DND-41 (cell line): ENCODE results near the gene ADCY4.

ENCODE experiments used
- ATAC-seq: fragments of 200-7000 bp; cut with Tn5 transposase; 3 replicates; pipeline ENCODE4 v1.9.1; 2021; ENCODE audit warnings: low read depth; ENCODE audit not compliant: insufficient read depth
- DNase-seq: peaks from one replicate; pipeline ENCODE4 v3.0.0-alpha.2; 2020
- H2AFZ ChIP-seq: 2 replicates; pipeline ENCODE4 v1.6.0; 2012; ENCODE audit warnings: low read depth, low read length
- H3K27ac ChIP-seq: 2 replicates; pipeline ENCODE4 v1.5.1; 2012; ENCODE audit warnings: low read length, inconsistent platforms
- H3K27me3 ChIP-seq: fragments of 200-600 bp; sonication (generic); 2 replicates; pipeline ENCODE4 v1.6.0; 2012; ENCODE audit warnings: low read length, mild to moderate bottlenecking, inconsistent platforms; ENCODE audit not compliant: insufficient read depth, poor library complexity
- H3K36me3 ChIP-seq: 2 replicates; pipeline ENCODE4 v1.5.1; 2012; ENCODE audit warnings: low read length, inconsistent platforms; ENCODE audit not compliant: insufficient read depth
- H3K4me1 ChIP-seq: 2 replicates; pipeline ENCODE4 v1.5.1; 2012; ENCODE audit warnings: mild to moderate bottlenecking, low read length; ENCODE audit not compliant: insufficient read depth
- H3K4me2 ChIP-seq: 2 replicates; pipeline ENCODE4 v1.6.0; 2012; ENCODE audit warnings: mild to moderate bottlenecking, moderate library complexity, low read length, inconsistent platforms; ENCODE audit not compliant: insufficient read depth
- H3K4me3 ChIP-seq, 2 experiments: fragments of 200-600 bp in 1 of 2; shearing (Covaris generic) in 1 of 2; 2 replicates each; pipeline ENCODE4 v1.5.1; 2012 to 2016; ENCODE audit warnings: inconsistent platforms in 2 of 2, low read length in 2 of 2, mild to moderate bottlenecking in 2 of 2, low read depth in 1 of 2, moderate library complexity in 1 of 2
- H3K79me2 ChIP-seq: 2 replicates; pipeline ENCODE4 v1.6.0; 2012; ENCODE audit warnings: low read length, inconsistent platforms; ENCODE audit not compliant: insufficient read depth
- H3K9ac ChIP-seq: 2 replicates; pipeline ENCODE4 v1.6.0; 2012; ENCODE audit warnings: low read depth, mild to moderate bottlenecking, inconsistent platforms, low read length, moderate library complexity
- H3K9me3 ChIP-seq: 2 replicates; pipeline ENCODE4 v1.5.1; 2012; ENCODE audit warnings: low read length, moderate library complexity, mild to moderate bottlenecking, inconsistent platforms; ENCODE audit not compliant: insufficient read depth, severe bottlenecking
- H4K20me1 ChIP-seq: 2 replicates; pipeline ENCODE4 v1.6.0; 2012; ENCODE audit warnings: low read length; ENCODE audit not compliant: insufficient read depth
- EZH2 ChIP-seq: IDR thresholded peaks from 3 replicates; pipeline ENCODE4 v1.6.1; 2012; ENCODE audit warnings: borderline replicate concordance, low read depth, mild to moderate bottlenecking, moderate library complexity, low read length, inconsistent platforms; ENCODE audit not compliant: severe bottlenecking
- TF ChIP-seq, protein P1 (sequence below): IDR thresholded peaks from 2 replicates; pipeline ENCODE4 v1.5.1; 2012; ENCODE audit warnings: borderline replicate concordance, low read length, moderate library complexity, mild to moderate bottlenecking; ENCODE audit not compliant: poor library complexity, severe bottlenecking; ENCODE audit errors: extremely low read depth

ADCY4 gene

DNA sequence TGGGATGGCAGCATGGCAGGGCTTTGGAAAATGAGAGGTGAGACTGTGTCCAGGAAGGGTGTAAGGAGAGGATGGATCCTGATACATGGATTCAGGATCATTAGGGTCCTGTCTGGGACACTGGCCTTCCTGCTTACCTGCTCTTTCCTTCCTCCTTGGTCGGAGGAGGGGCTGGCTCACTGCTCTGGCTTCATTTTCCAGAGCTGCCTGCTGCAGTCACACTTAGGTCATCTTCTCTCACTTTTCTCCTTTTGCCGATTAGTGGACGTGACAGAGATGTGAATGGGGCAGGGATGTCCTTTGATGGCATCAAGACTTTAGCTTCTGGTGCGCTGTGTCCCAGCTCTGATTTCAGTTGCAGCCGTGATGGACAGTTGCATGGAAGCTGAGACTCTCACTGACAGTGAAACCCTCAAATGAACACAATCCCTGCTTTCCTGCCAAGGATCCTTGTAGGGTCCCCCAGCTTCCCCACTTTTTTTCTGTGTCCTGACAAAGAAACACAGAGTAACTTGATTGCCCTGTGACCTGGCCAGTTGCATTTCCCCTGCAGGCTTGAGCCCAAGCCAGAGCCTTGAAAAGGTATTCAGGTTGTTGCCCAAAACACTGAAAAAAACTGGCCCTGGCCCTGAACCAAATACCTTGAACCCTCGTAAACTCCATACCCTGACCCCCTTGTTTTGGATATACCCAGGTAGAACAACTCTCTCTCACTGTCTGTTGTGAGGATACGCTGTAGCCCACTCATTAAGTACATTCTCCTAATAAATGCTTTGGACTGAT, 26.3 kb downstream of the ADCY4 start:
- 0 out of 2 replicates have a peak, but pooled peaks cover 5% of the 10 kb centered on the region for H4K20me1 ChIP-seq
- H3K9ac ChIP-seq = no peak overlapping the region
- H3K36me3 ChIP-seq = peaks cover 65% of the 10 kb centered on the region
- no peaks in the 10 kb centered on the region for H3K27me3 ChIP-seq
- TF ChIP-seq EZH2 = no peak
- TF ChIP-seq, protein P1, sequence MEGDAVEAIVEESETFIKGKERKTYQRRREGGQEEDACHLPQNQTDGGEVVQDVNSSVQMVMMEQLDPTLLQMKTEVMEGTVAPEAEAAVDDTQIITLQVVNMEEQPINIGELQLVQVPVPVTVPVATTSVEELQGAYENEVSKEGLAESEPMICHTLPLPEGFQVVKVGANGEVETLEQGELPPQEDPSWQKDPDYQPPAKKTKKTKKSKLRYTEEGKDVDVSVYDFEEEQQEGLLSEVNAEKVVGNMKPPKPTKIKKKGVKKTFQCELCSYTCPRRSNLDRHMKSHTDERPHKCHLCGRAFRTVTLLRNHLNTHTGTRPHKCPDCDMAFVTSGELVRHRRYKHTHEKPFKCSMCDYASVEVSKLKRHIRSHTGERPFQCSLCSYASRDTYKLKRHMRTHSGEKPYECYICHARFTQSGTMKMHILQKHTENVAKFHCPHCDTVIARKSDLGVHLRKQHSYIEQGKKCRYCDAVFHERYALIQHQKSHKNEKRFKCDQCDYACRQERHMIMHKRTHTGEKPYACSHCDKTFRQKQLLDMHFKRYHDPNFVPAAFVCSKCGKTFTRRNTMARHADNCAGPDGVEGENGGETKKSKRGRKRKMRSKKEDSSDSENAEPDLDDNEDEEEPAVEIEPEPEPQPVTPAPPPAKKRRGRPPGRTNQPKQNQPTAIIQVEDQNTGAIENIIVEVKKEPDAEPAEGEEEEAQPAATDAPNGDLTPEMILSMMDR = no peak
- no peak overlapping the region for H2AFZ ChIP-seq
- H3K79me2 ChIP-seq = no peaks in the 10 kb centered on the region
- H3K9me3 ChIP-seq = no peaks in the 10 kb centered on the region
- H3K27ac ChIP-seq = no peak overlapping the region
- no peaks in the 10 kb centered on the region for H3K4me1 ChIP-seq
- no peak overlapping the region for H3K4me3 ChIP-seq
- DNase-seq (no peak), ATAC-seq (no peak)
- H3K4me2 ChIP-seq = no peak overlapping the region

DNA sequence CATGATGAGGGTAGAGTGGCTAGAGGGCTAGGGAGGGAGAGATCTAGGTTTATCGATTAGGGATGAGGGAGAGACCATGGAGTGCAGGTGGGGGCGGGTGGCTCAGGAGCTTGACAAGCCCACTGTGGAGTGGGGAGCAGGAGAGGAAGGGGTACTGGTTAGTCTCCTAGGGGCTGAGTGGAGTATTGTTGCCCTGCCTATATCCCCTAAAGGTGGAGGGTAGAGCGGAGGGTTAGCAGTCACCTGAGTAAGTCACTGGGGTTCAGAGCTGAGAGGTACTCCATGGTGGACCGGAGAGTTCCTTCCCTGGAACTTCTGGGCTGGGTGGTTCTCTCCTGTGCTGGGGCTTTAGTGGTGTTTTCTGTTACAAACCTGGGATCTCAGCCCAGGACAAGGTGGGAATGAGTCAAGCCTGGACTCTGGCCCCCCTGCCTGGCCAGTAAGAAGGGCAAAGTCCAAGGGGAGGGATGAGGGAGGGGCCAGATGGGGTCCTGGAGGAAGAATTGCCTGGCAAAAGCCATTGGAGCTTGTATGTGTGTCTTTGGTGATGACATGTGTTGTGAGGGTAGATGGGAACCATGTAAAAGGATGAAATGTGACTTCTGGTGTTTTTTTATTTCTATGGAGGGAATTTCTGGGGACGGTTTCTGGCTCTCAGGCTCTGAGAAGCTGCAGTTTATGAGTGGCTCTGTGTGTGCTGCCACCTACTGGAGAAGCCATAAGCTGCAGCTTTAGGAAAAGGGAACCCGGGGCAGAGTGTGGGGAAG, 27.1 kb downstream of the ADCY4 start, which contains the start of gene CIDEB:
Gene CIDEB, minus strand, starts transcription at position 403 of the 767 bp plus-strand sequence. Its CDS starts 119 bp downstream, at position 284.
- Histone ChIP-seq H3K4me1 (no peaks in the 10 kb centered on the region), H3K79me2 (no peaks in the 10 kb centered on the region), H3K9ac (no peak within 1 kb of the TSS), H3K27ac (no peak within 1 kb of the TSS), H4K20me1 (0 out of 2 replicates have a peak, but pooled peaks cover 5% of the 10 kb centered on the region), H3K4me2 (no peak within 1 kb of the TSS), H2AFZ (no peak within 1 kb of the TSS), H3K36me3 (peaks cover 73% of the 10 kb centered on the region), H3K9me3 (no peaks in the 10 kb centered on the region), H3K27me3 (no peaks in the 10 kb centered on the region), H3K4me3 (no peak within 1 kb of the TSS)
- no peak for TF ChIP-seq EZH2
- TF ChIP-seq, protein P1 = peak; percentile 95
- DNase-seq (peak; percentile 67), ATAC-seq (peak; percentile 87)

DNA sequence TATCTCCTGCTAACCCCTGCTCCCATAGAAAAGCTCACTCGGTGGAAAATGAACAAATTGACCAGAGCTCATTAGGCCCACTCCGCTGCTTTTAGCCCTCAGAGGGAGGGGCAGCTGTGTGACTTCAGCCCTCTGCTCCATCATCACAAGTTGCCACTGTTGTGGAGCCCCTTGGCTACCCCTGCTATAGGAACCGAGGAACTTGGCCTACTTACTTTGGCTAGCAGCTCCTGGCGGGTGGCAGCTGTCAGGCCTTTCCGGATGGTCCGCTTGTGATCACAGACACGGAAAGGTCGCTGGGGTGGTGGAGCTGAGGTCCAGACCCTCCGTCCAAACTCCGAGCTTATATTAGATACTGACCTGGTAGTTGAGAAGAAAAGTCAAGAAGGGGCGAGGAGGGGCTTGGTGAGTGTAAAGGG, 27.7 kb downstream of the ADCY4 start:
- ATAC-seq = no peak
- Histone ChIP-seq H3K4me1 (peaks cover 1% of the 10 kb centered on the region; the same call in 1 of the 2 replicates), H3K27ac (no peak overlapping the region), H2AFZ (no peak overlapping the region), H3K4me2 (no peak overlapping the region), H3K36me3 (peaks cover 79% of the 10 kb centered on the region), H3K9me3 (no peaks in the 10 kb centered on the region), H3K27me3 (no peaks in the 10 kb centered on the region), H3K9ac (no peak overlapping the region), H4K20me1 (0 out of 2 replicates have a peak, but pooled peaks cover 5% of the 10 kb centered on the region), H3K4me3 (no peak overlapping the region), H3K79me2 (peaks cover under 1% of the 10 kb centered on the region; the same call in 1 of the 2 replicates)
- no peak for DNase-seq
- TF ChIP-seq, protein P1 = no peak
- no peak for TF ChIP-seq EZH2
